Measurements from ENCODE around the gene ATF6B.

ATF6B gene

GRCh38 chr6:32083812-32084768 lies 44.0 kb downstream of the ATF6B start:
- Histone ChIP-seq H3K4me2 (ENCODE audit: low read depth, low read length, poor library complexity, severe bottlenecking) (no peak overlapping the region), H2AFZ (ENCODE audit: low read length) (no peak overlapping the region), H3K36me3 (ENCODE audit: insufficient read depth, low read length) (no peaks in the 10 kb centered on the region), H3K27me3 (ENCODE audit: insufficient read depth, low read length, poor library complexity, severe bottlenecking) (no peaks in the 10 kb centered on the region), H3K9me3 (ENCODE audit: insufficient read depth, low read depth, low read length) (no peaks in the 10 kb centered on the region), H3K4me1 (ENCODE audit: insufficient read depth, low read length, poor library complexity, severe bottlenecking) (no peaks in the 10 kb centered on the region), H3K9me2 (replicated peaks; ENCODE audit: low read depth, low read length) (no peaks in the 10 kb centered on the region), H3F3A (ENCODE audit: low read depth) (no peaks in the 10 kb centered on the region), H4K20me1 (ENCODE audit: insufficient read depth, low read length, poor library complexity, severe bottlenecking) (no peaks in the 10 kb centered on the region), H3K79me2 (ENCODE audit: insufficient read depth, low read length) (no peaks in the 10 kb centered on the region), H3K4me3 (ENCODE audit: low read length, poor library complexity, severe bottlenecking) (no peak overlapping the region), H3K9ac (ENCODE audit: low read depth, low read length, poor library complexity, severe bottlenecking) (no peak overlapping the region)
- TF ChIP-seq EZH2phosphoT487 (IDR thresholded peaks at IDR 0.05; ENCODE audit: borderline replicate concordance) (no peak), CTCF (conservative IDR thresholded peaks at IDR 0.05; ENCODE audit: low read length) (no peak)

GRCh38 chr6:32082935-32083334 lies 45.1 kb downstream of the ATF6B start:
- Histone ChIP-seq H2AFZ (ENCODE audit: low read length) (no peak overlapping the region), H3K4me2 (ENCODE audit: low read depth, low read length, poor library complexity, severe bottlenecking) (no peak overlapping the region), H3K9ac (ENCODE audit: low read depth, low read length, poor library complexity, severe bottlenecking) (no peak overlapping the region), H3K27me3 (ENCODE audit: insufficient read depth, low read length, poor library complexity, severe bottlenecking) (no peaks in the 10 kb centered on the region), H3K9me2 (replicated peaks; ENCODE audit: low read depth, low read length) (no peaks in the 10 kb centered on the region), H3K4me1 (ENCODE audit: insufficient read depth, low read length, poor library complexity, severe bottlenecking) (no peaks in the 10 kb centered on the region), H3K9me3 (ENCODE audit: insufficient read depth, low read depth, low read length) (no peaks in the 10 kb centered on the region), H3K4me3 (ENCODE audit: low read length, poor library complexity, severe bottlenecking) (no peak overlapping the region), H3K36me3 (ENCODE audit: insufficient read depth, low read length) (no peaks in the 10 kb centered on the region), H3K79me2 (ENCODE audit: insufficient read depth, low read length) (no peaks in the 10 kb centered on the region), H3F3A (ENCODE audit: low read depth) (no peaks in the 10 kb centered on the region), H4K20me1 (ENCODE audit: insufficient read depth, low read length, poor library complexity, severe bottlenecking) (no peaks in the 10 kb centered on the region)
- TF ChIP-seq CTCF (conservative IDR thresholded peaks at IDR 0.05; ENCODE audit: low read length) (no peak), EZH2phosphoT487 (IDR thresholded peaks at IDR 0.05; ENCODE audit: borderline replicate concordance) (no peak)

- H2AFZ ChIP-seq (ENCODE audit: low read length), result no peak overlapping the region
- H3K9me3 ChIP-seq (ENCODE audit: insufficient read depth, low read depth, low read length), result no peaks in the 10 kb centered on the region
- H4K20me1 ChIP-seq (ENCODE audit: insufficient read depth, low read length, poor library complexity, severe bottlenecking), result no peaks in the 10 kb centered on the region
- TF ChIP-seq EZH2phosphoT487 (IDR thresholded peaks at IDR 0.05; ENCODE audit: borderline replicate concordance) (no peak), CTCF (conservative IDR thresholded peaks at IDR 0.05; ENCODE audit: low read length) (no peak)
- H3K27me3 ChIP-seq (ENCODE audit: insufficient read depth, low read length, poor library complexity, severe bottlenecking), result no peaks in the 10 kb centered on the region
- H3K4me1 ChIP-seq (ENCODE audit: insufficient read depth, low read length, poor library complexity, severe bottlenecking), result no peaks in the 10 kb centered on the region
- no peaks in the 10 kb centered on the region for H3K9me2 ChIP-seq (replicated peaks; ENCODE audit: low read depth, low read length)
- no peak overlapping the region for H3K4me2 ChIP-seq (ENCODE audit: low read depth, low read length, poor library complexity, severe bottlenecking)
- H3F3A ChIP-seq (ENCODE audit: low read depth), result no peaks in the 10 kb centered on the region
- H3K9ac ChIP-seq (ENCODE audit: low read depth, low read length, poor library complexity, severe bottlenecking), result no peak overlapping the region
- H3K36me3 ChIP-seq (ENCODE audit: insufficient read depth, low read length), result no peaks in the 10 kb centered on the region
- H3K79me2 ChIP-seq (ENCODE audit: insufficient read depth, low read length), result no peaks in the 10 kb centered on the region
- H3K4me3 ChIP-seq (ENCODE audit: low read length, poor library complexity, severe bottlenecking), result no peak overlapping the region
These were observed 45.6 kb downstream of the ATF6B start for GRCh38 chr6:32082478-32082877.
